ENCODE measurements around the gene RALBP1.

Gene RALBP1

GRCh38 chr18:9570255-9570654, 94.9 kb downstream of the RALBP1 start:
- in situ Hi-C loops (cut with HindIII; ENCODE audit: low pct_unique_long_range_greater_than_20kb, low sequenced_read_pairs) = no loop called here
- no peak for TF ChIP-seq JUND (IDR thresholded peaks at IDR 0.05; ENCODE audit: low read depth)
- no peak for DNase-seq (ENCODE audit: low read depth in 1 of 2, low spot score in 1 of 2)

DNA sequence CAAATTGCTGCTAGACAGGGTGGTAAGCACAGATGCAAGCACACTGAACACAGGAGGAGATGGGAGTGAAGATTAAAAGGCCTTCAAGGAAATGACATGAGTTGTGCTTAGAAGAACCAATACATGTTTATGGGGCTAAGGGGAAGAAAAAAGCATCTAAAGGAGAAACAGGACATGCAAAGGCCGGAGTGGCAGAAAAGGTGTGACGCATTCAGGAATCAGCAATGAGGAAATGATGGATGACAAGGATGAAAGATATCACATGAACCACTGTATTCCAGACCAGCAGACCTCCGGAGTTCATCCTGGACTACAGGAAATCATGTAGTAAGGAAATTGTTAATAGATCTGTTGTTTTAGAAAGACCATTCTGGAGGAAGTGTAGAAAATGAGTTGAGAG, 96.2 kb downstream of the RALBP1 start:
- DNase-seq (ENCODE audit: low read depth in 1 of 2, low spot score in 1 of 2) = no peak
- no peak for TF ChIP-seq JUND (IDR thresholded peaks at IDR 0.05; ENCODE audit: low read depth)
- in situ Hi-C loops (cut with HindIII; ENCODE audit: low pct_unique_long_range_greater_than_20kb, low sequenced_read_pairs) = no loop called here

DNA sequence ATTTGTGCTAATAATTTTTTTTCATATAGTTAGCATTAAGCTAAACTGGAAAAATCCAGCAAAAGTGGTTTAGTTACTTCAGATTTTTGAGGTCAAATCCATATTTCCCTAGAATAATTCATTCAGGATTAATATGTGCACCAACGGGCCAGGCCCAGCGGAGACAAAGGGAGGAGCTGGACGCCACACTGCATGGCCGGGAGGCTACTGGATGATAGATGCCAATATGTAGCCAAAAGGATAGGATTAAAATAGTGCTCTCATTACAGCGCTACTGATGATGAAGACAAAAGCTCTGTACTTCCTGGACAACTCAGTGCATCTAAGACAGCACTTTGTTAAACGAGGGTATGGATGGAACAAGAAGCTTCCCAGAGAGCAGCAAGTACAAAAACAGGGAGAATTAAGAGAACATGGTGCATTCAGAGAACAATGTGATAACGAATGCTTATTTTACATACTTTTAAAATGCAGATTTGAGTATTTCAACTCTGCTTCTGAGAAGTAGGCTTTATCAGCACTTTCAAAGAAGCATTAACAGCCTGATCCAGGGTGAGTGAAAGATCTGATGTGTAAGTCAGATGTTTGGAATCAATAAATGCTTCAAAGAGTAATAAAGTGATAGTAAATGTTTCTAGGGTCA, 99.3 kb downstream of the RALBP1 start:
- in situ Hi-C loops (cut with HindIII; ENCODE audit: low pct_unique_long_range_greater_than_20kb, low sequenced_read_pairs) = no loop called here
- DNase-seq (ENCODE audit: low read depth in 1 of 2, low spot score in 1 of 2) = no peak
- no peak for TF ChIP-seq JUND (IDR thresholded peaks at IDR 0.05; ENCODE audit: low read depth)

- DNase-seq (ENCODE audit: low read depth in 1 of 2, low spot score in 1 of 2) = peak; percentile 26 to 91
- in situ Hi-C loops (cut with HindIII; ENCODE audit: low pct_unique_long_range_greater_than_20kb, low sequenced_read_pairs) = no loop called here
- TF ChIP-seq JUND (IDR thresholded peaks at IDR 0.05; ENCODE audit: low read depth) = no peak
Measured at GRCh38 chr18:9575558-9575957, 100.2 kb downstream of the RALBP1 start.

GRCh38 chr18:9577361-9577760, 102.0 kb downstream of the RALBP1 start:
- no peak for TF ChIP-seq JUND (IDR thresholded peaks at IDR 0.05; ENCODE audit: low read depth)
- in situ Hi-C loops (cut with HindIII; ENCODE audit: low pct_unique_long_range_greater_than_20kb, low sequenced_read_pairs) = no loop called here
- no peak for DNase-seq (ENCODE audit: low read depth in 1 of 2, low spot score in 1 of 2)

DNA sequence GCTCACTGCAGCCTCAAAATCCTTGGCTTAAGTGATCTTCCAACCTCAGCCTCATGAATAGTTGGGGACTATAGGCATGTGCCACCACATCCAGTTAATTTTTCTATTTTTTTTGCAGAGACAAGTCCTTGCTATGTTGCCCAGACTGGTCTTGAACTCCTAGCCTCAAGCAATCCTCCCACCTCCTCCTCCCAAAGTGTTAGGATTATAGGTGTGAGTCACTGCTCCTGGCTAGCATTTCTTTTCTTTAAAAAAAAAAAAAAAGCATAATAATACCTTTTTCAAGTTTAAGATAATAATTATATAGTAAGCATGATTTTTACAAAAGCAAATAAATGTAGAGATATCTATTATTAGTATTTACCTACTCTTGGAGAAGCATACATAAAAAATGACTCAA, 103.0 kb downstream of the RALBP1 start:
- DNase-seq (ENCODE audit: low read depth in 1 of 2, low spot score in 1 of 2) = no peak
- TF ChIP-seq JUND (IDR thresholded peaks at IDR 0.05; ENCODE audit: low read depth) = no peak
- in situ Hi-C loops (cut with HindIII; ENCODE audit: low pct_unique_long_range_greater_than_20kb, low sequenced_read_pairs) = no loop called here

- no peak for TF ChIP-seq JUND (IDR thresholded peaks at IDR 0.05; ENCODE audit: low read depth)
- in situ Hi-C loops (cut with HindIII; ENCODE audit: low pct_unique_long_range_greater_than_20kb, low sequenced_read_pairs) = no loop called here
- no peak for DNase-seq (ENCODE audit: low read depth in 1 of 2, low spot score in 1 of 2)
Measured at GRCh38 chr18:9581667-9582066, 106.4 kb downstream of the RALBP1 start.

DNA sequence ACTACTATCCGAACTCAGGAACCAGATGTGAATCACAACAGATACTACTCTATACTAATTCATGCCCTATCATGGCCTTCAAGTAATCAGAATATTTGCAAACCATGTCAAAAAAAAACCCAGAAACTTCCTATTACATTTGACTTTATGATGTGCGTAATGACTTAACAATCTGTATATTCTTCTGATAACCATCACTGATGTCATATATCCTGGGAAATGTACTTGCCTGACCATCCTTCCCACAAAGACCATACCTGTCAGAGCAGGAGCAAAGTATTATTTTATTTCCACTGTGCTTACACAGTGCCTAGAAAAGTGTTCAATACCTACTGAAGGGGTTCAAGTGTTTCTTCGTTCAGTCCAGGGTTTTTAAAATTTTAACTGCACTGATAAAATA, 111.5 kb downstream of the RALBP1 start:
- DNase-seq (ENCODE audit: low read depth in 1 of 2, low spot score in 1 of 2) = no peak
- in situ Hi-C loops (cut with HindIII; ENCODE audit: low pct_unique_long_range_greater_than_20kb, low sequenced_read_pairs) = no loop called here
- TF ChIP-seq JUND (IDR thresholded peaks at IDR 0.05; ENCODE audit: low read depth) = no peak
